SU-DHL-6 (cell line): ENCODE data around the gene BNC1.

Source experiments
- CTCF ChIP-seq: fragments of 200-600 bp; sonication (generic); IDR thresholded peaks from one replicate; pipeline ENCODE4 v1.5.1; 2017; ENCODE audit warnings: antibody characterized with exemption, mild to moderate bottlenecking, low read length, moderate library complexity; ENCODE audit not compliant: insufficient read depth, poor library complexity, severe bottlenecking
- EZH2phosphoT487 ChIP-seq: fragments of 200-600 bp; sonication (generic), shearing (Covaris generic); conservative IDR thresholded peaks from 2 replicates; pipeline ENCODE4 v1.6.1; 2018; ENCODE audit warnings: mild to moderate bottlenecking, antibody characterized with exemption, low read length, moderate library complexity, mixed read lengths

- no peak for TF ChIP-seq CTCF
- no peak for TF ChIP-seq EZH2phosphoT487
Measured at GRCh38 chr15:83312071-83312470, 27.6 kb upstream of the BNC1 start.
